T-helper 22 cell (primary cell): Measurements from ENCODE around the gene PRDM5.
"Not testable (repeated sequence)": the region's sequence is repeated elsewhere in the genome, so short reads cannot be mapped to it uniquely, and the experiment has no call there.

Experiments
- DNase-seq: peaks from one replicate; pipeline ENCODE4 v3.0.0-alpha.2; 2020; ENCODE audit warnings: low read depth

The PRDM5 gene

GRCh38 chr4:120753854-120754253 lies 168.7 kb downstream of the PRDM5 start:
- no peak for DNase-seq

DNA sequence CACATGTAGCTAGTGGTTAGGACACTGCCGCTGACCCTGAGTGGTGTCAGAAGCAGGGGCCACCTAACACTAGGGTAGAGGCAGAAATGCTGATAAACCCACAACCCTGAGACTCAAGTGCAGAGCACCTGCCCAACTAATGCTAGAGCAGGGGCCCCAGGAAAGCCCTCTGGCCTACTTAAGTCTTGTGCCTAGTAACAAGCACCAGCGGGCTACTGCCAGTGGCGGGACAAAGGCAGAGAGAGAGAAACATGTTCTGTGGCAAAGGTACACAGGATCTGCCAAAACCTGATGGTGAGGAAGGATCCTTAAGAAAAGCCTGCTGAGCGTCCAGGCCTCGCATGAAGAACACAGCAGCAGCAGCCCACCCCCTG lies 172.4 kb downstream of the PRDM5 start:
- DNase-seq, result no peak

DNA sequence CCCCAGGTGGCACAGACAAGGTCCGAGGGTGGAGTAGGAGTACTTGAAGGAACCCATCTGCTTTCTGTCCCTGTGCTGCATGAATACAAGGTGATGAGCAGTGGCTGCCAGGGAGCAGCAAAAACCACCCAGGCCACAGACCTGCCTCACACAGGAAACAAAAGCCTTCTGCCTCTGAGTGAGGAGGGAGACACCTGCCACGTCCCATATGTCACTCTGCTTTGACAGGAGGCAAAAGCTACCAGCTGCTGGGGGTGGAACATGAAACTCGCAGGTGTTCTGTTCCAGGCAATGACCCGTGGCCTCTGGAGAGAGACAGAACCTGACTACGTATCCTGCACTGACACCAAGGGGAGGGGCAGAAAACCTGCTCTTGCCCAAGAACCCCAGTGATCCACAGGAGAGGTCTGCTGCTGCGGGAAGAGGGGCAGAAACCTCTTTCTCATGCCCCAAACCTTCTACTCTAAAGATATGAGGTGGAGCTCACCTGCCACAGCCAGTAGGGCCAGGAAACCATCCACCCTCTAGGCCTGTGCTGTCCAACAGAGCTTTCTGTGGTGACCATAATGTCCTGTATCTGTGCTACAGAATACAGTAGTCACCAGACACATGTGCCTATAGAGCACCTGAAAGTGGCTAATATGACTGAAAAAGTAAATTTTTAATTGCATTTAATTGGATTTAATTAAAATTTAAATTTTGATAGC lies 172.9 kb downstream of the PRDM5 start:
- no peak for DNase-seq

- not testable (repeated sequence) for DNase-seq
Observed at GRCh38 chr4:120741636-120742035, 180.9 kb downstream of the PRDM5 start.

GRCh38 chr4:120736312-120736711 lies 186.2 kb downstream of the PRDM5 start:
- DNase-seq, result no peak

DNA sequence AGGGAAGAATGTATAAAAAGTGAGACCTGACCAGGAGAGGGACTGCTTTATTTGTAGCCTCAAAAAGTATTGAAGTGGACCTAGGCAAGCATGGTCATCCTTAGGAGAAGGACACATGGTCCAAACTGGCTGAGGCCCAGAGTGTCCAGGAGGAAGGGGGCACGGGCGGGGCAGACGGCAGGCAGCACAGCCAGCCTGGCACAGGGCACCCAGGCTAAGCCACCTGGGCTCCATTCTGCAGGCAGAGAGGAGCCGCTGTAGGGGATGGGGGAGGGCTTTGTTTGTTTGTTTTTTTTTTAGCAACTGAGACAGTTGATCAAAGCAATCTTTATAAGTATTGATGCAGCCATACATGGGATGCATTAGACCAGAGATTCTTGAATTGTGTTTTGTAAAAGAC lies 188.6 kb downstream of the PRDM5 start:
- DNase-seq, result no peak

DNA sequence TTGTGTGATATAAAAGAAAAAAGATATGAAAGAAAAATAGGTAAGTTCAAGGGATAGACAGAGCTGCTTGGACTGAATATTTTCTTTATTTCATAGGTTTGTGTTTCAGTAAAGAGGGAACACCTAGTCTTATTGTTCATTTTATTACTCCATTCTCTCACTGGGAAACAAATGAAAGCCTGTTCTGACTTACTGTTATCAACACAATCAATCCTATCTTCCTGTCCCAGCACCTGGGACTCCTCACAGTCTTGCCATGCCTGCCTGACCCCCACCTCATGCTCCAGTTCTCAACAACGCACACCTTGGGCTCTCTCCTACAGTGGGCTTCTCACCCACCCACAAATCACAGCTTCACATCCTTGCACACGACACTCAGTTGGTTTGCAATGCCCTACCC lies 189.5 kb downstream of the PRDM5 start:
- no peak for DNase-seq

DNA sequence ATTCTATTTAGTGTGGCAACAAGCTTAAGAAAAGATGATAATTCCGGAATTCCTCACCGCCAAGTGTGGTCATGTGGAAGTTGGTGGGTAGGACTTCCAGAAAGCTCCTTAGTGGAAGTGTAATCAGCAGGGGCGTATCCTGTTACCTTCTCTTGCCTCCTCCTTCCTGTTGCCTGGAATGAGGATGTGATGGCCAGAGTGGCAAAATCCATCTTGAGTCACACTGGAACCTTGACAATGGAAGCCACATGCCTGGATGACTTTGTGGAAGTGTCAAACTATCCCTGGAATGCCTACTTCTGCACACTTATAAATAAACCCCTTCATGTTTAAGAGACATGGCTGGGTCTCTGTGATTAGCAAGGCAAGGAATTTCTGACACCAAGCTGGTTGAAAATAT lies 191.0 kb downstream of the PRDM5 start:
- no peak for DNase-seq

DNA sequence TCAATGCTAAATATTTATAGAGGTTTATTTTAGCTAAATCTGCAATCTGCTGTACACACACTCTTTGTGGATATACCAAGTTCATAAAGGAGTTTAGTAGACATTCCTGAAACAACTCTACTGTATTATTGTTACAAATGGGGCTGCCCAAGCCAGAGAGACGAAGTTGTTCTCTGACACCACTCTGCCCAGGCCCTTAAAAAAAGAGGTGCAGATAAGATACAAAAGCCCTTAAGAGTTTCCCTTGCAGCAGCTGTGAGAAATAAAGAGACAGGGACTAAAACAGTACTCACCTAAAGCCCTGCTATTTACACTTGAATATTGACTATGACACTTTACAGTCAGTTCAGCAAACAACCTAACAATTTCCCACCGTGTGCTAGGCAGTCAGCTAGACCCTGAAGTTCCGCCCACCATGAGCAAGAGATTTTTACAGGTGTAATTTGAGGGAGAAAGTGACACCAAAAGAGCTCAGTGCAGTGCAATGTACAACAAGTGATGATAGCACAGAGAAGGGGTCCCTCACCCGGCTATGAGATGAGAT lies 191.7 kb downstream of the PRDM5 start:
- DNase-seq, result no peak

GRCh38 chr4:120728892-120729675 lies 193.4 kb downstream of the PRDM5 start:
- DNase-seq, result no peak

- no peak for DNase-seq
Observed at GRCh38 chr4:120725639-120726580, 196.6 kb downstream of the PRDM5 start.

DNA sequence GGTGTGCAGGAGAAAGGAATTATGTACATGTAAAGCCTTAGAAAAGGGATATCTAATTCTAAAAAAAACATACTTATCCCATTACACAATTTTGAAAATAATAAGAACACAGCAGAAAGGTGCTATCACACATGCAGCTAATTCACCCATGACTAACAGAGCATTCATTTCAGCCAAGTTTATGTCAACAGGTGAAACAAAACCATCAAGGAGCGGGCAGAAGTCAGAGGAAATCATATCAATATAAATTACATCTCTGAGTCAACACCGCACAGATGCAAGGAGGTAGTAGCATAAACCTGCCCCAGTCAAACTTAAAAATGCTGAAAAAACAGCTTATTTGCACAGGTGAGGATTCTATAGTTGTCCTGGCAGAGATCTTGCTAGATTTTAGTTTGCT lies 197.9 kb downstream of the PRDM5 start:
- no peak for DNase-seq

GRCh38 chr4:120723986-120724385 lies 198.5 kb downstream of the PRDM5 start:
- DNase-seq, result no peak

- no peak for DNase-seq
Observed at GRCh38 chr4:120723105-120723504, 199.4 kb downstream of the PRDM5 start.

DNA sequence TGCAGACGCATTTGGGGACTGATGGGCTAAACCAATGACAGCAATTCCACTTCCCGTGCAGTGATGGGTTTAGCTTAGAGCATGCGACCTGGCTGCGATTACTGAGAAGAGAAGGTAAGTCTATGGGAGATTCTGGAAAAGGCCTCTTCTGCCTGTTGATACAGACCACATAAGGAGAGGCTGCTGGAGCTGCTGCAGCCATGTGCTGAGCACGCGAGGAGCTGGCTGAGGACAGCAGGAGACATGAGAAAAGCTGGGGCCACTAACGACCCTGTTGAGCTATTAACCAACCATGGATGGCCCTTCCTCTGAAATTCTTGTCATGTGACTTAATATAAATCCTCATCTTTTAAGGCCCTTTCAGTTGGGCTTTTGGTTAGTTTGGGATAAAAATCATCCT lies 199.9 kb downstream of the PRDM5 start:
- DNase-seq, result no peak

- DNase-seq, result no peak
Observed at GRCh38 chr4:120720354-120720934, 202.1 kb downstream of the PRDM5 start.

- DNase-seq, result no peak
Observed at GRCh38 chr4:120718979-120719566, 203.5 kb downstream of the PRDM5 start.

DNA sequence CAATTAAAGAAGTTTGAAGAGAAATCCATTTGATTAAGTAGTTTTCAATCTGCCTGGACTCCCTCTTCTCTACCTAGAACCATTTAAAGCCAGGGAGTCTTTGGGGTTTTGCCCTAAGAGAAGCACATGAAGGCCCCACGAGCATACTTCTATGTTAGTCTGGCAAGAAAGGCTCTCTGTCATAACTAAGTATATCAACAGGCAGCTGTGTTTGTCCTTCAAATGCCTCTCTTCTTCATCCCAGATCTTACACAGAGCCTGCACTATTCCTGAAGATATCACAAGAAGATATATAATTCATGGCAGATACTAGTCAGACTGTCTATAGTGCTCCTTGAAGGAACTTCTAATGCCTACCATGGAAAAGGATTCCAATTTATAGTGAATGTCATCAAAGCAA lies 206.2 kb downstream of the PRDM5 start:
- no peak for DNase-seq

DNA sequence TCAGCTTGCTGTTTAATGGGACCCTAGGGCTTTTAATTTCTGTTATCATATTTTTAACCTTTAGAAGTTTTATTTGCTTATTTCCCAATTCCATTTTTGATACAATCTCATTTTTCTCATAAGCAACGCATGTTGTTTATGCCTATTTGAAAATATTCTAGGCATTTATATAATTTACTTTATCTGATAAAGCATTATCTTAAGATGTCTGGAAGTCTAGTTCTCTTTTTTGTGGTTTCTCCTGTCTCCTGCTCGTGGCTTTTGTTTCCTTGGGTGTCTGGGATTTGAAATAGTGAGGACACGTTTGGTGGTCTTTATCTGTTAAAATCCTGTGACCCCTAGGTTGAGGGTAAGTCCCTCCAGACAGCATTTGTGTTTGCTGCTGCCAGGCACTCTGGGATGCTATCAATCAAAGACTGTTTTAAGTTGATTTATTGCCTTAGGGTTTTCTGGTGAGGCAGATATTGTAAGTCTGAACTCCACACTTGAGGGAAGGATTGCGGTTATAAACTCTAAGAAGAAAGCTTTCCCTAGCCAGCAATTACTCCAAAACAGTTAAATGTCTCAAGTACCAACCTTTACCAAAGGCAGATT lies 208.0 kb downstream of the PRDM5 start:
- no peak for DNase-seq

DNA sequence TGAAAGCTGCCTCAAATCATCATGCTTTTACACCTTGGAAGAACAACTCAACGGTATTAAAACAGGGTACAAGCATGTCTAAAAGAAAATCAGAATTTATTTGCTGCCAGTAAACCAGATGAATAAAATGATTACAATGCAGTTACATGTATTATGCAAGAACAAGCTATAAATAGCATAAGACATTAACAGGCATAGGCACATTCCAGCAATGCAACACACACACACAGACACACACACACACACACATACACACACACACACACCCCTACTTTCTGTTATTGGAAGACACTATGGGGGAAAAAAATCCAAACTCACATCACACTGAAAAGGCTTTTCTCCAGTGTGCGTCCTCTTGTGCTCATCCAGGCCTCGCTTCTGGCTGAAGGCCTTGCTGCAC lies 212.5 kb downstream of the PRDM5 start:
- no peak for DNase-seq

DNA sequence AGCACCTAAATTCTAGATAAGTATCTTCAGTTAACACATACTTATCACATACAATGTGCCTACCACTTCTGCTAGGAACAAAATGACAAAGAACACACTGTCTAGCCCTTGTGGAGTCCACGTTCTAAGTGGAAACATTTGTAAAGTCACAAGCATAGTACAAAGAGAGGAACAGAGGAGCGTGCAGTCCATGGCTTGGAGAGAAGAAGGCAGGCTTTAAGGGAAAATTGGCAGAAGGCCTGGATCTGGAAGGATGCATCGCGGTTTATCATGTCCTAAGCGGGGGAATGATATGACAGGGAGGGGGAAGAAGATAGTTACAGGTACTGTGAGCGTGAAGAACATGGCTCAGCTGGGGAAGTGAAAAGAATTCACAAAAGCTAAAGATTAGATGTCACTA lies 218.0 kb downstream of the PRDM5 start:
- no peak for DNase-seq
